Measurements from ENCODE around the gene HNRNPF. TPM values are rescaled to one million over a fixed set of nuclear protein-coding genes. Genes with fewer than 3 reads are reported as not detected.

The HNRNPF gene
- total RNA-seq, 1 donor from 2014 or later: 167 TPM

GRCh38 chr10:43377424-43377883 is 31.5 kb downstream of the HNRNPF start:
- no peak for DNase-seq (ENCODE audit: low read depth in 2 of 2)

GRCh38 chr10:43376828-43377423 is 32.1 kb downstream of the HNRNPF start:
- no peak for DNase-seq (ENCODE audit: low read depth in 2 of 2)

- DNase-seq (ENCODE audit: low read depth in 2 of 2): no peak
These were observed 32.8 kb downstream of the HNRNPF start for GRCh38 chr10:43376046-43376635.

GRCh38 chr10:43375401-43376020 is 33.5 kb downstream of the HNRNPF start:
- no peak for DNase-seq (ENCODE audit: low read depth in 2 of 2)

GRCh38 chr10:43374194-43374593 is 34.8 kb downstream of the HNRNPF start:
- DNase-seq (ENCODE audit: low read depth in 2 of 2): no peak

GRCh38 chr10:43373461-43373860 is 35.5 kb downstream of the HNRNPF start:
- DNase-seq (ENCODE audit: low read depth in 2 of 2): no peak

- no peak for DNase-seq (ENCODE audit: low read depth in 2 of 2)
These were observed 36.1 kb downstream of the HNRNPF start for GRCh38 chr10:43372765-43373361.

- DNase-seq (ENCODE audit: low read depth in 2 of 2): no peak
These were observed 37.6 kb downstream of the HNRNPF start, which contains the start of gene FXYD4 for GRCh38 chr10:43371418-43371817. Gene FXYD4 (plus strand): TSS chr10:43371636. CDS start chr10:43373747, 2,111 bp downstream.

- no peak for DNase-seq (ENCODE audit: low read depth in 2 of 2)
These were observed 38.2 kb downstream of the HNRNPF start for GRCh38 chr10:43370671-43371215.

- DNase-seq (ENCODE audit: low read depth in 2 of 2): no peak
These were observed 39.1 kb downstream of the HNRNPF start for GRCh38 chr10:43369921-43370320.

- DNase-seq (ENCODE audit: low read depth in 2 of 2): no peak
These were observed 44.0 kb downstream of the HNRNPF start for GRCh38 chr10:43365001-43365400.

GRCh38 chr10:43362191-43362839 is 46.7 kb downstream of the HNRNPF start:
- peak; percentile 30 to 72 for DNase-seq (ENCODE audit: low read depth in 2 of 2)

GRCh38 chr10:43361547-43362190 is 47.3 kb downstream of the HNRNPF start:
- DNase-seq (ENCODE audit: low read depth in 2 of 2): no peak

GRCh38 chr10:43360086-43360485 is 48.9 kb downstream of the HNRNPF start:
- no peak for DNase-seq (ENCODE audit: low read depth in 2 of 2)

GRCh38 chr10:43355749-43356371 is 53.1 kb downstream of the HNRNPF start:
- DNase-seq (ENCODE audit: low read depth in 2 of 2): no peak

- no peak for DNase-seq (ENCODE audit: low read depth in 2 of 2)
These were observed 54.1 kb downstream of the HNRNPF start for GRCh38 chr10:43354879-43355380.

- DNase-seq (ENCODE audit: low read depth in 2 of 2): no peak
These were observed 54.7 kb downstream of the HNRNPF start for GRCh38 chr10:43354330-43354635.

GRCh38 chr10:43353495-43354329 is 55.3 kb downstream of the HNRNPF start:
- DNase-seq (ENCODE audit: low read depth in 2 of 2): peak in 1 of 2 donors; percentile 9

GRCh38 chr10:43352951-43353350 is 56.0 kb downstream of the HNRNPF start:
- DNase-seq (ENCODE audit: low read depth in 2 of 2): no peak

GRCh38 chr10:43351301-43351700 is 57.7 kb downstream of the HNRNPF start:
- no peak for DNase-seq (ENCODE audit: low read depth in 2 of 2)

Data from dermis microvascular lymphatic vessel endothelial cell (primary cell).